ENCODE results near the gene CDH24. TPM values are rescaled to one million over a fixed set of nuclear protein-coding genes. Genes with fewer than 3 reads are reported as not detected.

CDH24 gene
- total and polyA plus RNA-seq, 2 donors (not counting 3 experiments of a cell fraction or from before 2014, with no cell fraction given) = 21.7 to 52.9 TPM

DNA sequence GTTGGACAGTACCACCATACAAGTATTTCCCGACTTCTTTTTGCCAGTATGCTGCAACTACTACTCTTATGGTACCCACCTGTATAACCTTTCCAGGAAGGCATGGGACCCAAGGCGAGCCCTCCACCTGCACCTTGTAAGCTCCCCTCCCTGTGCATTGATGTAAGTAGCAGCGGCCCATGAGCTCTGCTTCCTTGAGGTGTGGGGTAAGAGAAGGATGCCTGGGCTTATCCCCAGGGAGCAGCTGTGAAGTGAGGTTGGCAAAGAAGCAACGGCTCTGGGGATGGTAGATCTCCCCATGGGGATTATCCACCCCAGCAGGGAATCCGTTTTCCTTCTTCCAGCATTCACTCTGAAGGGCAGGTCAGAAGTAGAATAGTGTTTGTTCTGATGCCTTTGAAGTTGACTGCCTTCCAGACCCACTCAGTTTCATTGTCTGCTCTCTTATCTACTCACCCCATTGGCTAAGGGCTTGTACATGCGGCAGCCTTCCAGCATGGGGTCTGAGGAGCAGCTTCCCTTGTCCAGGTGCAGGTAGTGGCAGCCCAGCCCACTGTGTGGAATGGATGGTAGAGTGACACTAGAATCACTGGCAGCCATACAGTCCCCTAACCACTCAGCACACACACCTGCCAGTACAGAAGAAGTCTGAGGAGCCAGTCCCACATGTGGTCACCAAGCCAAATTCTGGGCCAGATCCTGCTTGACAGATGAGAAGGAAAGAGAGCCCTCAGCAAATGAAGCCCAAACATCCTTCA lies 44.1 kb upstream of the CDH24 start:
- DNase-seq (ENCODE audit: low read depth, low spot score) (no peak), FAIRE-seq (no peak)
- TF ChIP-seq FOS (IDR thresholded peaks at IDR 0.05; ENCODE audit: borderline replicate concordance, insufficient read depth, low read length) = no peak
- TF ChIP-seq GATA2 (IDR thresholded peaks at IDR 0.05; ENCODE audit: insufficient read depth, insufficient read length, low read depth, low read length) = no peak
- TF ChIP-seq, protein P1, sequence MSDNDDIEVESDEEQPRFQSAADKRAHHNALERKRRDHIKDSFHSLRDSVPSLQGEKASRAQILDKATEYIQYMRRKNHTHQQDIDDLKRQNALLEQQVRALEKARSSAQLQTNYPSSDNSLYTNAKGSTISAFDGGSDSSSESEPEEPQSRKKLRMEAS (IDR thresholded peaks at IDR 0.05; ENCODE audit: insufficient read depth, insufficient read length) = no peak
- TF ChIP-seq POLR2A (IDR thresholded peaks at IDR 0.05; ENCODE audit: low read depth, low read length) = no peak
- TF ChIP-seq, protein P2, sequence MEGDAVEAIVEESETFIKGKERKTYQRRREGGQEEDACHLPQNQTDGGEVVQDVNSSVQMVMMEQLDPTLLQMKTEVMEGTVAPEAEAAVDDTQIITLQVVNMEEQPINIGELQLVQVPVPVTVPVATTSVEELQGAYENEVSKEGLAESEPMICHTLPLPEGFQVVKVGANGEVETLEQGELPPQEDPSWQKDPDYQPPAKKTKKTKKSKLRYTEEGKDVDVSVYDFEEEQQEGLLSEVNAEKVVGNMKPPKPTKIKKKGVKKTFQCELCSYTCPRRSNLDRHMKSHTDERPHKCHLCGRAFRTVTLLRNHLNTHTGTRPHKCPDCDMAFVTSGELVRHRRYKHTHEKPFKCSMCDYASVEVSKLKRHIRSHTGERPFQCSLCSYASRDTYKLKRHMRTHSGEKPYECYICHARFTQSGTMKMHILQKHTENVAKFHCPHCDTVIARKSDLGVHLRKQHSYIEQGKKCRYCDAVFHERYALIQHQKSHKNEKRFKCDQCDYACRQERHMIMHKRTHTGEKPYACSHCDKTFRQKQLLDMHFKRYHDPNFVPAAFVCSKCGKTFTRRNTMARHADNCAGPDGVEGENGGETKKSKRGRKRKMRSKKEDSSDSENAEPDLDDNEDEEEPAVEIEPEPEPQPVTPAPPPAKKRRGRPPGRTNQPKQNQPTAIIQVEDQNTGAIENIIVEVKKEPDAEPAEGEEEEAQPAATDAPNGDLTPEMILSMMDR (IDR thresholded peaks at IDR 0.05; ENCODE audit: extremely low read depth in 1 of 2, insufficient read depth in 1 of 2, low read depth in 1 of 2, low read length in 2 of 2) = no peak
- TF ChIP-seq MYC (IDR thresholded peaks at IDR 0.05; ENCODE audit: low read depth, low read length) = no peak
- TF ChIP-seq POLR2AphosphoS5 (IDR thresholded peaks at IDR 0.05; ENCODE audit: insufficient read depth, low read depth, low read length) = no peak
- Histone ChIP-seq H3K4me1 (ENCODE audit: control insufficient read depth, extremely low read depth, insufficient read depth, low read length) (peaks cover 9% of the 10 kb centered on the region), H3K4me2 (ENCODE audit: insufficient read depth, low read length) (no peak overlapping the region), H3K9me1 (replicated peaks; ENCODE audit: control insufficient read depth, extremely low read depth, insufficient read depth, low read length) (no peaks in the 10 kb centered on the region), H3K27ac (ENCODE audit: insufficient read depth, low read depth, low read length) (no peak overlapping the region), H2AFZ (ENCODE audit: low read depth, low read length) (no peak overlapping the region), H3K36me3 (ENCODE audit: control insufficient read depth in 2 of 2, extremely low read depth in 1 of 2, insufficient read depth in 2 of 2, low read length in 2 of 2) (peaks cover 5 to 13% of the 10 kb centered on the region in 2 experiments), H3K9ac (replicated peaks; ENCODE audit: extremely low read depth, insufficient read depth, low read length) (no peak overlapping the region), H3K79me2 (ENCODE audit: control insufficient read depth, insufficient read depth, low read length) (peaks cover 25% of the 10 kb centered on the region), H4K20me1 (replicated peaks; ENCODE audit: control insufficient read depth, extremely low read depth, insufficient read depth, low read length) (no peaks in the 10 kb centered on the region), H3K27me3 (ENCODE audit: control insufficient read depth in 2 of 2, insufficient read depth in 2 of 2, low read length in 2 of 2) (no peaks in the 10 kb centered on the region), H3K9me3 (replicated peaks; ENCODE audit: control insufficient read depth, insufficient read depth, low read length) (no peaks in the 10 kb centered on the region), H3K4me3 (replicated peaks in 1 of 3; ENCODE audit: insufficient read depth in 1 of 3, low read depth in 1 of 3, low read length in 3 of 3) (no peak overlapping the region)
- dilution Hi-C loops (cut with MboI; ENCODE audit: extremely low pct_ligation_motif_present, low sequenced_read_pairs) = no loop called here
- ChIA-PET POLR2A (no interaction called here), CTCF (interaction anchor here (2.1 to 2.9 kb wide), 3 partner anchors 19 to 106 kb away, joined by 8 to 16 read pairs (median 10); no protein-coding TSS in a partner anchor)
- BruUV-seq (replicated peaks) = no TSS peak
- intact Hi-C loops (cut with micrococcal nuclease) = no loop called here
